IMR-90 (cell line): Measurements from ENCODE around the gene TACC3. TPM values are rescaled to one million over a fixed set of nuclear protein-coding genes. Genes with fewer than 3 reads are reported as not detected.

Source experiments
- ATAC-seq: fragments of 200-7000 bp; cut with Tn5 transposase; 2 replicates; pipeline ENCODE4 v1.9.1; 2020; ENCODE audit warnings: low read depth, mild to moderate bottlenecking, moderate library complexity
- BruUV-seq: library from RNA; stranded (reverse); fragments of 400-500 nt; replicated peaks from 2 replicates; lab custom pipeline; 2021; lab: Mats Ljungman, UMichigan
- CTCF ChIA-PET: fragments of 300-600 bp; formaldehyde crosslinking; extraction: SDS; loops from one replicate; lab custom pipeline; 2021; ENCODE audit warnings: antibody characterized with exemption; lab: Yijun Ruan, JAX
- POLR2A ChIA-PET: fragments of 300-600 bp; sonication (Branson Sonifier 250); formaldehyde crosslinking; loops from one replicate; lab custom pipeline; 2022; ENCODE audit warnings: antibody characterized with exemption; ENCODE audit not compliant: unreplicated experiment; lab: Charles Lee
- DNase-seq: peaks from one replicate; pipeline ENCODE4 v3.0.0; 2013
- H2AFZ ChIP-seq: replicated peaks from 2 replicates; pipeline ENCODE3; 2013; ENCODE audit warnings: low read length, mild to moderate bottlenecking; ENCODE audit not compliant: poor library complexity
- H2AK5ac ChIP-seq: 2 replicates; pipeline ENCODE4 v1.6.1; 2013; ENCODE audit warnings: low read depth, low read length, inconsistent platforms
- H2AK9ac ChIP-seq: replicated peaks from 2 replicates; pipeline ENCODE3; 2013; ENCODE audit warnings: mild to moderate bottlenecking, low read depth, low read length, moderate library complexity; ENCODE audit not compliant: poor library complexity
- H2BK120ac ChIP-seq: 2 replicates; pipeline ENCODE4 v1.6.1; 2013; ENCODE audit warnings: low read depth, low read length, inconsistent platforms
- H2BK15ac ChIP-seq: 3 replicates; pipeline ENCODE4 v1.6.1; 2013; ENCODE audit warnings: low read depth, low read length, inconsistent platforms
- H2BK20ac ChIP-seq: 2 replicates; pipeline ENCODE4 v1.6.1; 2013; ENCODE audit warnings: low read depth, mild to moderate bottlenecking, inconsistent platforms, low read length, moderate library complexity
- H2BK5ac ChIP-seq: 2 replicates; pipeline ENCODE4 v1.6.1; 2013; ENCODE audit warnings: mild to moderate bottlenecking, low read depth, low read length, inconsistent platforms; ENCODE audit not compliant: poor library complexity, severe bottlenecking
- H3K14ac ChIP-seq: replicated peaks from 2 replicates; pipeline ENCODE4 v1.6.1; 2013; ENCODE audit warnings: low read depth, low read length, inconsistent platforms
- H3K18ac ChIP-seq: 2 replicates; pipeline ENCODE4 v1.6.1; 2013; ENCODE audit warnings: low read depth, low read length, control low read depth
- H3K23ac ChIP-seq: 2 replicates; pipeline ENCODE4 v1.6.1; 2013; ENCODE audit warnings: low read depth, low read length, inconsistent platforms
- H3K27ac ChIP-seq: 2 replicates; pipeline ENCODE4 v1.5.1; 2013; ENCODE audit warnings: mild to moderate bottlenecking, control low read depth, low read length; ENCODE audit not compliant: insufficient read depth
- H3K27me3 ChIP-seq: 2 replicates; pipeline ENCODE4 v1.6.1; 2013; ENCODE audit warnings: low read length; ENCODE audit not compliant: control insufficient read depth, insufficient read depth
- H3K36me3 ChIP-seq: 2 replicates; pipeline ENCODE4 v1.6.1; 2013; ENCODE audit warnings: low read length, mixed read lengths; ENCODE audit not compliant: control insufficient read depth, insufficient read depth
- H3K4ac ChIP-seq: 2 replicates; pipeline ENCODE4 v1.6.1; 2013; ENCODE audit warnings: low read depth, low read length, inconsistent platforms
- H3K4me1 ChIP-seq: 2 replicates; pipeline ENCODE4 v1.6.1; 2013; ENCODE audit warnings: low read length, mixed read lengths; ENCODE audit not compliant: control insufficient read depth, insufficient read depth
- H3K4me2 ChIP-seq: 2 replicates; pipeline ENCODE4 v1.6.1; 2013; ENCODE audit warnings: low read depth, mild to moderate bottlenecking, control low read depth, low read length, moderate library complexity
- H3K4me3 ChIP-seq: 2 replicates; pipeline ENCODE4 v1.5.1; 2013; ENCODE audit warnings: low read depth, mild to moderate bottlenecking, control low read depth, low read length, moderate library complexity; ENCODE audit not compliant: insufficient read depth
- H3K56ac ChIP-seq: 2 replicates; pipeline ENCODE4 v1.6.1; 2013; ENCODE audit warnings: low read length, inconsistent platforms; ENCODE audit not compliant: insufficient read depth; ENCODE audit errors: extremely low read depth
- H3K79me1 ChIP-seq, 2 experiments: 2 replicates each; pipeline ENCODE4 v1.6.1; 2013; ENCODE audit warnings: low read length in 2 of 2, inconsistent platforms in 1 of 2, low read depth in 1 of 2
- H3K9ac ChIP-seq: 2 replicates; pipeline ENCODE4 v1.6.1; 2013; ENCODE audit warnings: low read depth, low read length, control low read depth
- H3K9me1 ChIP-seq: 2 replicates; pipeline ENCODE4 v1.6.1; 2013; ENCODE audit warnings: low read length, inconsistent platforms; ENCODE audit not compliant: insufficient read depth
- H3K9me3 ChIP-seq: 2 replicates; pipeline ENCODE4 v1.6.1; 2013; ENCODE audit warnings: low read length; ENCODE audit not compliant: control insufficient read depth, insufficient read depth
- H4K20me1 ChIP-seq: 2 replicates; pipeline ENCODE4 v1.6.1; 2013; ENCODE audit warnings: low read length, inconsistent platforms; ENCODE audit not compliant: insufficient read depth
- H4K5ac ChIP-seq: 2 replicates; pipeline ENCODE4 v1.6.1; 2013; ENCODE audit warnings: mild to moderate bottlenecking, low read depth, low read length, control low read depth
- H4K8ac ChIP-seq, 2 experiments: 2 replicates each; pipeline ENCODE4 v1.6.1; 2013; ENCODE audit warnings: low read depth in 2 of 2, low read length in 2 of 2, control low read depth in 1 of 2, inconsistent platforms in 1 of 2
- H4K91ac ChIP-seq: 2 replicates; pipeline ENCODE4 v1.6.1; 2013; ENCODE audit warnings: low read depth, low read length, inconsistent platforms; ENCODE audit not compliant: insufficient read depth
- ELK1 ChIP-seq: fragments of 150-350 bp; IDR thresholded peaks from 2 replicates; pipeline ENCODE4 v1.6.1; 2016; ENCODE audit warnings: low read depth, mild to moderate bottlenecking, low read length, moderate library complexity, borderline replicate concordance
- MAFK ChIP-seq: IDR thresholded peaks from 2 replicates; pipeline ENCODE4 v1.6.1; 2012; ENCODE audit warnings: low read depth, low read length, improper control_type of control experiment
- WGBS, 2 experiments: methylation state at CpG; one replicate each; pipeline versions ENCODE4 v1.1.5 to v1.1.7; 2013; ENCODE audit warnings: missing lambda C conversion rate in 2 of 2; ENCODE audit not compliant: insufficient read length in 1 of 2; ENCODE audit errors: extremely low coverage in 2 of 2; 5-methylcytosine and 5-hydroxymethylcytosine counted together
- dilution Hi-C: fragments of 300-500 bp; cut with HindIII; formaldehyde crosslinking; loops from one replicate; pipeline ENCODE4 v1.14.3; 2018; ENCODE audit warnings: low sequenced_read_pairs; ENCODE audit not compliant: unreplicated experiment
- in situ Hi-C: fragments of 300-500 bp; cut with MboI; formaldehyde crosslinking; loops from 3 replicates; pipeline ENCODE4 v1.14.3; 2019; ENCODE audit warnings: low sequenced_read_pairs, inconsistent platforms, mixed read lengths
- intact Hi-C: fragments of 100-400 bp; cut with micrococcal nuclease; formaldehyde crosslinking; loops from 2 replicates; pipeline ENCODE4 v1.10.0; 2022
- polyA plus RNA-seq, 3 experiments: library from polyadenylated mRNA; depleted of rRNA; stranded (reverse); fragments of >200 nt; gene quantifications; 2 replicates each; pipeline ENCODE4 v1.2.3, GENCODE V29; 2012; ENCODE audit warnings: low replicate concordance in 1 of 3
- total RNA-seq: library from RNA; depleted of rRNA; stranded (reverse); fragments of >200 nt; gene quantifications from 2 replicates; pipeline ENCODE4 v1.2.3, GENCODE V29; 2012

Gene TACC3
- total and polyA plus RNA-seq, 2 of the 4 experiments (the other 2 are of a cell fraction) = 15.1 to 49.7 TPM

DNA sequence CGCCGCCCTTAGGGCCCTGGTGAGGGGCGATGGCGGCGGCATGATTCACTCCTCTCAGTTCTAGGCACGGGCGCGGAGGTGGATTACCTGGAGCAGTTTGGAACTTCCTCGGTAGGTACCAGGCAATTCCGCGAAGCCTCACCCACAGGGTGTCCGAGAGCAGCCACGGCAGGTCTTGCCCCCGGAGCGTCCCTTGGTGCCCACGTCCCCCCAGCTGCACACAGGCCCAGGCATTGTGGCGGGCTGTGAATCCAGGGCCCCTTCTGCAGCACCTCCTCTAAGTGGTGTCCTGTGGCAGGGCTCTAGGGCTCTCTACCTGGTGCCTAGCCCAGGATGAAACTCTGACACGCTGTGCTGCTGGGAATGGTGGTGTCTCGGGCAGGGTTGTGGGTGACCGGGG is 13.9 kb downstream of the TACC3 start:
- DNase-seq (no peak), ATAC-seq (no peak)
- H3K4ac ChIP-seq = no peak overlapping the region
- ChIA-PET CTCF (no interaction called here), POLR2A (no interaction called here)
- no peak overlapping the region for H2BK120ac ChIP-seq
- no peak overlapping the region for H2BK5ac ChIP-seq
- peaks cover 12% of the 10 kb centered on the region; the same call in 1 of the 2 replicates for H4K20me1 ChIP-seq
- H3K18ac ChIP-seq = no peak overlapping the region
- H3K27me3 ChIP-seq = no peaks in the 10 kb centered on the region
- peaks cover 2% of the 10 kb centered on the region; the same call in 1 of the 2 replicates for H3K4me1 ChIP-seq
- 100% methylated on average over 7 of the region's 20 CpGs; no CpG with 5 or more reads in 1 of the 2 experiments for WGBS, 2 experiments
- no peak for TF ChIP-seq ELK1
- no peak for TF ChIP-seq MAFK
- no peak overlapping the region for H3K27ac ChIP-seq
- no peak overlapping the region for H3K56ac ChIP-seq
- H3K4me2 ChIP-seq = no peak overlapping the region
- H2AFZ ChIP-seq = no peak overlapping the region
- dilution Hi-C loops = no loop called here
- H3K4me3 ChIP-seq = no peak overlapping the region
- peaks cover 11% of the 10 kb centered on the region for H3K9me3 ChIP-seq
- intact Hi-C loops = no loop called here
- BruUV-seq = no TSS peak
- in situ Hi-C loops = no loop called here
- H3K9me1 ChIP-seq = peaks cover 6% of the 10 kb centered on the region
- peaks cover 53% of the 10 kb centered on the region for H3K36me3 ChIP-seq
- H2AK9ac ChIP-seq = peak overlapping the region; percentile 55
- no peak overlapping the region for H2BK15ac ChIP-seq
- no peak overlapping the region for H3K14ac ChIP-seq
- no peak overlapping the region for H4K8ac ChIP-seq
- no peak overlapping the region for H4K91ac ChIP-seq
- H2BK20ac ChIP-seq = no peak overlapping the region
- no peak overlapping the region for H3K23ac ChIP-seq
- no peak overlapping the region for H4K5ac ChIP-seq
- H3K79me1 ChIP-seq = peaks cover 31 to 54% of the 10 kb centered on the region in 2 experiments
- no peak overlapping the region for H3K9ac ChIP-seq
- H2AK5ac ChIP-seq = no peak overlapping the region
